ENCODE results near the gene FBXL13. TPM values are rescaled to one million over a fixed set of nuclear protein-coding genes. Genes with fewer than 3 reads are reported as not detected.

FBXL13 gene
- total and polyA plus RNA-seq, 10 of the 15 experiments (the other 5 are each of a cell fraction or from before 2014, with no cell fraction given) = 0.08 to 0.95 (median 0.28) TPM; not detected in 2

- H3K9me3 ChIP-seq (replicated peaks; ENCODE audit: control insufficient read depth, insufficient read depth, low read length) = no peaks in the 10 kb centered on the region; the same call in 2 of the 3 replicates
- ChIA-PET CTCF (interaction anchor here (1.3 kb wide), 1 partner anchor 8 kb away, joined by 3 read pairs; no protein-coding TSS in a partner anchor), POLR2A (no interaction called here), SMC1A (ENCODE audit: uncharacterized antibody, unreplicated experiment) (interaction anchor here (0.9 to 2.1 kb wide), 3 partner anchors 9 to 13 kb away, joined by 3 to 5 read pairs (median 4); no protein-coding TSS in a partner anchor), RAD21 (ENCODE audit: unreplicated experiment) (no interaction called here)
- no peaks in the 10 kb centered on the region for H3K4me1 ChIP-seq (ENCODE audit: control insufficient read depth, insufficient read depth, low read length)
- no peak overlapping the region for H2AFZ ChIP-seq (ENCODE audit: control insufficient read depth, low read depth, low read length)
- H3K4me3 ChIP-seq = no peak overlapping the region
- no TSS peak for BruUV-seq (replicated peaks)
- H4K20me1 ChIP-seq (ENCODE audit: control insufficient read depth, insufficient read depth) = no peaks in the 10 kb centered on the region
- no peaks in the 10 kb centered on the region for H3K36me3 ChIP-seq (ENCODE audit: control insufficient read depth in 2 of 2, insufficient read depth in 2 of 2, low read length in 1 of 2)
- H3K27me3 ChIP-seq (replicated peaks in 1 of 2; ENCODE audit: control insufficient read depth in 2 of 2, insufficient read depth in 2 of 2, low read length in 1 of 2) = no peaks in the 10 kb centered on the region
- in situ Hi-C loops (cut with MboI) = no loop called here
- WGBS (ENCODE audit: insufficient coverage, insufficient replicate concordance, low lambda C conversion rate, missing lambda C conversion rate) = 84% methylated on average over 2 of the region's 2 CpGs
- DNase-seq (ENCODE audit: low read depth, low spot score) (no peak), ATAC-seq (no peak), FAIRE-seq (no peak)
- no peak overlapping the region for H3K27ac ChIP-seq (ENCODE audit: control insufficient read depth, insufficient read depth)
- intact Hi-C loops (cut with micrococcal nuclease; ENCODE audit: unreplicated experiment) = no loop called here
- H3K9ac ChIP-seq (ENCODE audit: control insufficient read depth, insufficient read depth, low read length) = no peak overlapping the region
- H3K79me2 ChIP-seq (ENCODE audit: control insufficient read depth, insufficient read depth, low read length) = no peaks in the 10 kb centered on the region
- TF ChIP-seq CHD1 (IDR thresholded peaks at IDR 0.05; ENCODE audit: low read depth, low read length) (no peak), EP300 (IDR thresholded peaks at IDR 0.05; ENCODE audit: borderline replicate concordance in 1 of 2, control insufficient read depth in 1 of 2, low read depth in 2 of 2, low read length in 2 of 2) (no peak), TARDBP (IDR thresholded peaks at IDR 0.05; ENCODE audit: borderline replicate concordance) (no peak), RELB (IDR thresholded peaks at IDR 0.05; ENCODE audit: low read depth) (no peak), ZBTB40 (IDR thresholded peaks at IDR 0.05; ENCODE audit: borderline replicate concordance) (no peak), SP1 (IDR thresholded peaks at IDR 0.05; ENCODE audit: low read depth, low read length) (no peak), BRCA1 (IDR thresholded peaks at IDR 0.05; ENCODE audit: low read depth, low read length) (no peak)
- H3K4me2 ChIP-seq (ENCODE audit: control insufficient read depth, insufficient read depth) = no peak overlapping the region
Observed at GRCh38 chr7:102819151-102819550, 255.4 kb downstream of the FBXL13 start.

Measured in GM12878 (cell line).